Neuron (in vitro differentiated cells): ENCODE data around the gene METTL9.
"Not testable (repeated sequence)": the region's sequence is repeated elsewhere in the genome, so short reads cannot be mapped to it uniquely, and the experiment has no call there.

Source experiments
- H2AFZ ChIP-seq: one replicate; pipeline ENCODE4 v1.6.1; 2013; ENCODE audit warnings: low read depth, mild to moderate bottlenecking, inconsistent platforms, low read length, moderate library complexity
- H3K27me3 ChIP-seq: one replicate; pipeline ENCODE4 v1.6.1; 2013; ENCODE audit warnings: low read length; ENCODE audit not compliant: insufficient read depth
- H3K36me3 ChIP-seq: one replicate; pipeline ENCODE4 v1.6.1; 2013; ENCODE audit warnings: low read length; ENCODE audit not compliant: insufficient read depth
- H3K4me1 ChIP-seq: one replicate; pipeline ENCODE4 v1.6.1; 2013; ENCODE audit warnings: low read length; ENCODE audit not compliant: insufficient read depth
- H3K4me3 ChIP-seq: 2 replicates; pipeline ENCODE4 v1.5.1; 2013; ENCODE audit warnings: mild to moderate bottlenecking, low read length, moderate library complexity
- H3K9me3 ChIP-seq: one replicate; pipeline ENCODE4 v1.6.1; 2013; ENCODE audit warnings: low read length

Gene METTL9

DNA sequence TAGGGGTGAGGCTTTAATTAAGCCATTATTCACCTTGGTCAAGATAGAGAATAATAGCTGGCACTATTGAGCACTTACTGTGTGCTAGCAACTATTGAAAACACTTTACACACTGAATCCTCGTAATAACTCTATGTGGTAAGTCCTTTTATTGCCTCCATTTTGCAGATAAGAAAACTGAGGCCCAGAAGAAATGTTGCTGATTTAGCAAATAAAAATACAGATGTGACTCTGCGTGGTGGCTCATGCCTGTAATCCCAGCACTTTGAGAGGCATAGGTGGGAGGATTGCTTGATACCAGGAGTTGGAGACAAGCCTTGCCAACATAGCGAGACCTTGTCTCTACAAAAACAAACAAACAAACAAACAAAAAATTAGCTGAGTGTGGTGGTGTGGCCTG lies 83.8 kb downstream of the METTL9 start:
- H3K4me1 ChIP-seq: no peaks in the 10 kb centered on the region
- no peak overlapping the region for H2AFZ ChIP-seq
- no peaks in the 10 kb centered on the region for H3K9me3 ChIP-seq
- H3K27me3 ChIP-seq: no peaks in the 10 kb centered on the region
- H3K4me3 ChIP-seq: no peak overlapping the region
- H3K36me3 ChIP-seq: no peaks in the 10 kb centered on the region

DNA sequence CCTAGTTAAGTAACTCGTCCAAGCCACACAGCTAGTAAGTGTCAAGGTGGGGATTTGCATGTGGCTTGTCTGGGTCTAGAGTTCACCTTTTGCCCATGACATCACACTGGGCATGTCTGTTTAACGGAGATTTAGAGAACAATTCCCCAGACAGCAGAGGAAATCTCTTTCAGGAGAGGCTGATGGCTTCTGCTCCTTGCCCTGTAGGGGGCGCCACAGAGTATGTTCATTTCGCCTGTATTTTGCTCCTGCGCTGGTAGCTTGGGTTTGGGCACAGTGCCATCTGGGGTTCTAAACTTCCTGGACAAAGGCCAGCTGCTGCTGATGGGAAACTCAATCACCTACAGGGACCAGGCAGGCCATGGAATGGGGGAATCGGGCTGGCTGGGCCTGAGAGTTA lies 84.8 kb downstream of the METTL9 start:
- H3K4me3 ChIP-seq: no peak overlapping the region
- H3K4me1 ChIP-seq: no peaks in the 10 kb centered on the region
- H3K36me3 ChIP-seq: no peaks in the 10 kb centered on the region
- no peaks in the 10 kb centered on the region for H3K27me3 ChIP-seq
- H2AFZ ChIP-seq: no peak overlapping the region
- H3K9me3 ChIP-seq: no peaks in the 10 kb centered on the region

DNA sequence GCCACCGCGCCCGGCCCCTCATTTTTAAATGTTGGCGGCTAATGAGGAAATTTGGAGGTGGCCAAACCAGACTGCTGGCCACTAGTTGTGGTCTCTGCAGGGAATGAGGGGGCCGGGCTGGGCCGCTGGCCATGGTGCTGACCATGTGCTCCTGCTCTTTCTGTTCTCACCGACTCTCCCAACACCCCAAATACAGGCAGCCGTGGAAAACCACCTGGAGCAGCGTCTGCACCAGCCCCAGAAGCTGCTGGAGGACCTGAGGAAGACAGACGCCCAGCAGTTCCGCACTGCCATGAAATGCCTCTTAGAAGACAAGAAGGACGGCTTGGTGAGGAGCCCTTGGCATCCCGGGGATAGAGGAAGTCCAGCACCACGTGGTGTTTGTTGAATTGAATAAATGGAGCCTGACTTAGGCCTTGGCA lies 85.7 kb downstream of the METTL9 start:
- H3K4me1 ChIP-seq: no peaks in the 10 kb centered on the region
- H3K4me3 ChIP-seq: no peak overlapping the region
- no peaks in the 10 kb centered on the region for H3K27me3 ChIP-seq
- H3K9me3 ChIP-seq: no peaks in the 10 kb centered on the region
- no peaks in the 10 kb centered on the region for H3K36me3 ChIP-seq
- no peak overlapping the region for H2AFZ ChIP-seq

DNA sequence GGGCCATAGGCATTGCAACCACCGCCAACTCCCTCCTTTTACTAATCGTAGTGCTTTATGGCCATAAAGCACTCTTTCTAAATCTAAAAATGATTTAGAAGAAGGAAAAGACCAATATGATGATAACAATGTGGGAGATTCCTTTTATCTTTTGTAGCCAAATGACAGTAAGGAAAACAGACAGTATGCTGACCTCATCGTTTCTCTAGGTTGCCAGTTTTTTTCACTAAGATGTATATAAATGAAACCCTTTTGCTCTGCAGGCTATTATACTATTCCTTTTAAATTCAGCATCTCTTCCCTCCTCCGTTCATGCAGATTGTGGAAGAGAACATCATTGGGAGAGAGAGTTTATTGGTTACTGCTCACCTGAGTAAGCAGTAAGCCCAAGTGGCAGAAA lies 89.7 kb downstream of the METTL9 start:
- H3K4me1 ChIP-seq: no peaks in the 10 kb centered on the region
- no peak overlapping the region for H2AFZ ChIP-seq
- no peaks in the 10 kb centered on the region for H3K27me3 ChIP-seq
- H3K9me3 ChIP-seq: no peaks in the 10 kb centered on the region
- H3K36me3 ChIP-seq: no peaks in the 10 kb centered on the region
- no peak overlapping the region for H3K4me3 ChIP-seq

DNA sequence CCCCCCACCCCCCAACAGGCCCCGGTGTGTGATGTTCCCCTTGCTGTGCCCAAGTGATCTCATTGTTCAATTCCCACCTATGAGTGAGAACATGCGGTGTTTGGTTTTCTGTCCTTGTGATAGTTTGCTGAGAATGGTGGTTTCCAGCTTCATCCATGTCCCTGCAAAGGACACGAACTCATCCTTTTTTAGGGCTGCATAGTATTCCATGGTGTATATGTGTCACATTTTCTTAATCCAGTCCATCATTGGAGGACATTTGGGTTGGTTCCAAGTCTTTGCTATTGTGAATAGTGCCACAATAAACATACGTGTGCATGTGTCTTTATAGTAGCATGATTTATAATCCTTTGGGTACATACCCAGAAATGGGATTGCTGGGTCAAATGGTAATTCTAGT lies 91.6 kb downstream of the METTL9 start:
- not testable (repeated sequence) for H3K36me3 ChIP-seq, H3K4me3 ChIP-seq, H3K4me1 ChIP-seq, H2AFZ ChIP-seq, H3K9me3 ChIP-seq, H3K27me3 ChIP-seq

DNA sequence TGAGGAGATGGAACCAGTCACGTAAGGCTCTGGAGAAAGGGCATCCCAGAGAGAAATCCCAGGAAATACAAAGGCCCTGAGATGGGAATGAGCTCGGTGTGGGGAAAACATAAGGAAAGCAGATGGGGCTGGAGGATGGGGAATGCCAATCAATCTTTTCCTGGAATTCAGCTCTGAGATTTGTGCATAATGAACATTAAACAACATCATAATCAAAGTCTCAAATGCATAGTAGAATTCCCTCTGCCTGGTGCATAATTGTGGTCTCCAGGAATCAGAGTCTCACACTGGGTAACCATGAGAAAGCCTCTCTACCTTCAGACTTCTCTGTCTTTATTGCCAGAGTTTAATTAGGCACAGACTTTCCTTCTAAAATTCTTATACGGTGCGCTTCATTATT lies 95.2 kb downstream of the METTL9 start:
- no peaks in the 10 kb centered on the region for H3K4me1 ChIP-seq
- no peaks in the 10 kb centered on the region for H3K27me3 ChIP-seq
- no peak overlapping the region for H2AFZ ChIP-seq
- H3K4me3 ChIP-seq: no peak overlapping the region
- H3K36me3 ChIP-seq: no peaks in the 10 kb centered on the region
- no peaks in the 10 kb centered on the region for H3K9me3 ChIP-seq

DNA sequence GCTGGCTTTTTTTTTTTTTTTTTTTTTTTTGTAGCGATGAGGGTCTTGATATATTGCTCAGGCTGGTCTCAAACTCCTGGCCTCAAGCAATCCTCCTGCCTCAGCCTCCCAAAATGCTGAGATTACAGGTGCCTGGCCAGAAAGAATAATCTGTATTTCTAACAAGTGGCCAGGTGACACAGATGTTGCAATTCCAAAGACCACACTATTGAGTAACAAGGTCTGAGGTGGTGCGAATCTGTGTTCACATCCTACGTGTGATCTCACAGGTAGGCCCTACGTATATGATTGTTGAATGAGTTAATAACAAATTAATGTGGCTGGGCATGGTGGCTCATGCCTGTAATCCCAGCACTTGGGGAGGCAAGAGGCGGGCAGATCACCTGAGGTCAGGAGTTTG lies 97.7 kb downstream of the METTL9 start:
- no peaks in the 10 kb centered on the region for H3K9me3 ChIP-seq

DNA sequence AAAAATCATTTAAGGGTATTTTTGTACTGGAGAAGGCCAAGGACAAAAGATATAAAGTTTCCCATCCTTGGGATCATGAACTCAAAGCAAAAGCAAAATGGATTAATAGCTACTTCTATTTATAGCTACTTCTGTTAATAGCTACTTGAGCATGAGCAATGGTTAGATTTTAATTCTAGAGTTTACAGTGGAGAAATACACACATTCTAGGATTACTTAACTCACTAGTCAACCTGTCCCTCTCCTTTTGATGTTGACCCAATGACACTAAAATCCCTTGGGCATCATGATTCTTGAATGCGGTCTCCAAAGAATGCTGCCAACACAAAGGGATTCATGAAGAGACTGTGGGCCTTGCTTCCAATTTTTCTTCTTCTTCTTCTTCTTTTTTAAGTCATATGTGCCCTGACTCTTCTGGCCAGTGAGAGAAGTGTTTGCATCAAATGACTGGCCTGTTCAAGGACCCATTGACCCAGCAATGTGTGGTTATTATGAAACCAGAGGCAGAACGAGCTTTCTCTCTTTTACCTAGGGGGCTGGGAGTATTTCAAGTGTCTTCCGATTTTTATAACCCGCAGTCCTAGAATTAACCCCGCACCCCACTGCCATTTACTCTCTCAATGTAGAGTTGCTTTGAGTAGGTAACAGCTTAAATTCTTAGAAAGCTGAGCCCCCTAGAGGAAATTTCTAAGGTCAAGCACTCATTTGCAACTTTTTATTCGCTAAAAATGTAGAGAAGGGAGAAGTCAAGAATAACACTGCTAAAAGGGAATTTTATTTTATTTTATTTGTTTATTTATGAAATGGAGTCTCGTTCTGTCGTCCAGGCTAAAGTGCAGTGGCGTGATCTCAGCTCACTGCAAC lies 99.0 kb downstream of the METTL9 start:
- Histone ChIP-seq H3K4me1 (no peaks in the 10 kb centered on the region), H3K4me3 (no peak overlapping the region), H3K9me3 (no peaks in the 10 kb centered on the region), H3K27me3 (no peaks in the 10 kb centered on the region), H3K36me3 (no peaks in the 10 kb centered on the region), H2AFZ (no peak overlapping the region)

More for the DNA sequence above, 97.7 kb downstream of the METTL9 start:
- H3K4me1 ChIP-seq: no peaks in the 10 kb centered on the region
- H3K36me3 ChIP-seq: no peaks in the 10 kb centered on the region
- no peak overlapping the region for H2AFZ ChIP-seq
- no peaks in the 10 kb centered on the region for H3K27me3 ChIP-seq
- no peak overlapping the region for H3K4me3 ChIP-seq

DNA sequence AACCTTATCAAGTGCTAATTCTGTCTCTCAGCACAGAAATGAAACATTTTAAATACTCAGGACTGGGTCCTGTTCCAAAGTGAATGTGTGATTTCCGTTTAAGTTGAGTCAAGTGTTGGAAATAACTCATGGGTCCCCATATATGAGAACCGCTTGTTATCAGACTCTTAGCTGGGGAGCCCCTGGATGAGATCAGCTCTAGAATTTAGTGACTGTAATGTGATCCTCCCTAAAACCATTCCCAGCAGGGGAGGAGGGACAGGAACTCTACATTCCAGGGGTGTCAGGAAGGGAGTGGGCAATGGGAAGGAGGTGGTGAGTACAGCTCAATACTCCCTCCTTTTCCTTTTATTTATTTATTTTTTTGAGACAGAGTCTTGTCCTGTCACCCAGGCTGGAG lies 101.9 kb downstream of the METTL9 start:
- no peaks in the 10 kb centered on the region for H3K9me3 ChIP-seq
- H2AFZ ChIP-seq: no peak overlapping the region
- no peaks in the 10 kb centered on the region for H3K4me1 ChIP-seq
- H3K4me3 ChIP-seq: no peak overlapping the region
- H3K27me3 ChIP-seq: no peaks in the 10 kb centered on the region
- H3K36me3 ChIP-seq: no peaks in the 10 kb centered on the region

DNA sequence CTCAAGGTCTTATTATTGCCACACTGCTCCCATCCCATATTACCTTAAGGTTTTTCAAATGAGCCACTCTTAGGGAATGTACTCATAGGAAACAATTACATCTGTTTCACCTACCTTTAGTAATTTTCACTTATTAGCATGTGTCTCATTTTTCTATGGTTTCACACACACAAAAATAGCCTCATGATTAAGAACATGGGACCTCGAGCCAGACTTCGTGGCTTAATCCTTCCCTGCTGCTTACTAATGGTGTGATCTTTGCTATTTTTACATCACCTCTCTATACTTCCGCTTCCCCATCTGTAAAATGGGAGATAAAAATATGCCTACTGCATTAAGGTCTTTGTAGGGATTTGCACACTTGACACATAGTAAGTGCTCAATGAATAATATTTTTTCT lies 102.9 kb downstream of the METTL9 start:
- H3K4me3 ChIP-seq: no peak overlapping the region
- H2AFZ ChIP-seq: no peak overlapping the region

DNA sequence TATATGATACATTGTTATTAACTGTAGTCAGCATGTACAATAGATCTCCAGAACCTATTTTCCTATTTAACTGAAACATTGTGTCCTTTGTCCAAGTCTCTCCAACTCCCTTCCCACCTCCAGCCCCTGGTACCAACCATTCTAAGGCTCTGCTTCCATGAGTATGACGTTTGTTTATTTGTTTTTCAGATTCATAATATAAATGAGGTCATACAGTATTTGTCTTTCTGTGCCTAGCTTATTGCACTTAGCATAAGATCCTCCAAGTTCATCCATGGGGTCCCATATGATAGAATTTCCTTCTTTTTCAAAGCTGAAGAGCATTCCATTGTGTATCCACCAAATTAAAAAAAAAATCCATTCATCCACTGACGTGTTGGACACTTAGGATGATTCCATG lies 103.8 kb downstream of the METTL9 start:
- no peaks in the 10 kb centered on the region for H3K36me3 ChIP-seq
- H3K9me3 ChIP-seq: no peaks in the 10 kb centered on the region
- H2AFZ ChIP-seq: no peak overlapping the region
- no peaks in the 10 kb centered on the region for H3K4me1 ChIP-seq
- H3K4me3 ChIP-seq: no peak overlapping the region
- no peaks in the 10 kb centered on the region for H3K27me3 ChIP-seq

More for the DNA sequence above, 102.9 kb downstream of the METTL9 start:
- Histone ChIP-seq H3K36me3 (no peaks in the 10 kb centered on the region), H3K9me3 (no peaks in the 10 kb centered on the region), H3K4me1 (no peaks in the 10 kb centered on the region), H3K27me3 (no peaks in the 10 kb centered on the region)

DNA sequence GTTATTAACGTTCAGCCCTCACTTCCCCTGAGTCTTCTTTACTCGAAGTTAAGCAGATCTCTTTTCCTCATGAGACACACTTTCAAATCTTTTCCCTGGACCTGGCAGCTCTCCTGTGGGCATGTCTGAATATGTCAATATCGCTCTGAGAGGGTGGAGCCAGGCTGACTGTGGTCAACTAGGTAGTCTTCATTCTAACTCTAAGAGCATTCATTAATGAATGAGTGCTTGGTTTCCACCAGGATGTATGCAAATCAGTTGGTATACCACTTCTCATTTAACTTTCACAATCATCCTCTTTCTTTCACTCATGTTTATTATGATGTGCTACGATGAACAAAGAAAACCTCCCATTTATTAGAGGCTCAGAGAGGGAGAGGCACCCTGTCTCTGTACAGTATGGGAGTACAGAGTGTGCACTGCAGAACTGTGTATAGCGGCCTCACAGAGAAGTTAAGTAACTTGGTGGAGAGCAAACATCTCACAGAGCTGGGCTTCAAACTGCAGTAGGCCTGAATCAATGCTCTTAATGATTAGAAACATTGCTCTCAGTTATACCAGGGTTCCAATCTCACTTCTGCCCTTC lies 104.3 kb downstream of the METTL9 start:
- Histone ChIP-seq H3K4me3 (no peak overlapping the region), H3K27me3 (no peaks in the 10 kb centered on the region), H3K4me1 (no peaks in the 10 kb centered on the region), H2AFZ (no peak overlapping the region), H3K9me3 (no peaks in the 10 kb centered on the region), H3K36me3 (no peaks in the 10 kb centered on the region)

DNA sequence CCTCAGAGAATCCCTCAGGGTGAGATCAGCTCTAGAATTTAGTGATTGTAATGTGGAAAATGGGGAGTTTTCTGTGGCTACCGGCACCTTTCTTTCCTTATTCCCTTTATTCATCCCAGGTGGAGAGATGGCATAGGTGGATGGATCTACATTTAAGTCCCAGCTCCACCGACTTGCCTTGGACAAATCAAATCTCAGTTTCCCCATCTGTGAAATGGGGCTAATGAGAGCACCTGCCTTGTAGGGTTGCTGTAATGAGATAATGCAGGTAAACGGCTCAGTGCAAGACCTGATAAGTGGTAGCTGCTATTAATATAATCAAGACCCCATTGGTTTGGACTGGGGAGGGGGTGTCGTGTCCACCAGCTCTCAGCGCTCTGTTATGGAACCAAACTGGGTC lies 104.9 kb downstream of the METTL9 start:
- Histone ChIP-seq H3K4me3 (no peak overlapping the region), H3K27me3 (no peaks in the 10 kb centered on the region), H3K36me3 (no peaks in the 10 kb centered on the region), H3K9me3 (no peaks in the 10 kb centered on the region), H3K4me1 (no peaks in the 10 kb centered on the region), H2AFZ (no peak overlapping the region)

DNA sequence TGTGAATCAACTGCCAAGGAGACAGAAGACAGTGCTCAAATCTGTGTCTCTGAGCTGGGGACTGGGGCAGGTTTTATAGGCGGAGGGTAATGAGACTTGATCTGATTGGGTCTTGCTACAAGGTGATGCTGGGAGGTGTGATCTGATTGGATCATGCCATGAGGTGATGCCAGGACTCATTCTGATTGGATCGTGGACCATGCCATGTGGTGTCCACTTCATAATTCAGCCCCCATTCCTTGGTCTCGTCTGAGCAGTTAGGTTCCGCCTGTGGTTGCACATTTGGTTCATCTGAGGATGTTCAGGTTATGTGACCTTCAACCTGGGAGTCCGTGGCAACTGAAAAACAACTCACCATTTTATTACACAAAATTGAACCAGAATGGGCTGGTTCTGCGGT lies 105.4 kb downstream of the METTL9 start:
- H3K9me3 ChIP-seq: no peaks in the 10 kb centered on the region
- H3K36me3 ChIP-seq: no peaks in the 10 kb centered on the region
- no peaks in the 10 kb centered on the region for H3K4me1 ChIP-seq
- H3K27me3 ChIP-seq: no peaks in the 10 kb centered on the region
- no peak overlapping the region for H3K4me3 ChIP-seq
- H2AFZ ChIP-seq: no peak overlapping the region
